ENCODE results near the gene ANKRD45. TPM values are rescaled to one million over a fixed set of nuclear protein-coding genes. Genes with fewer than 3 reads are reported as not detected.

The ANKRD45 gene
- total and polyA plus RNA-seq, 7 donors, result 0.05 TPM; not detected in 6

- DNase-seq, result no peak
- WGBS, 3 donors, result 88 to 94% (median 91%) methylated on average over 3 of the region's 3 CpGs
- intact Hi-C loops (cut with DNase I), result no loop called here
- H3K27ac ChIP-seq, result no peak overlapping the region
- H3K36me3 ChIP-seq (ENCODE audit: insufficient read depth in 1 of 2, low read depth in 1 of 2), result no peaks in the 10 kb centered on the region
- H3K9me3 ChIP-seq, result no peaks in the 10 kb centered on the region
- no peak for TF ChIP-seq CTCF (IDR thresholded peaks at IDR 0.05)
- no peak overlapping the region for H3K4me3 ChIP-seq
- H3K27me3 ChIP-seq (ENCODE audit: insufficient read depth in 3 of 3, low read length in 2 of 3), result peaks cover 0 to 18% (median 0%) of the 10 kb centered on the region in 3 donors
- no peak for ATAC-seq
- no peaks in the 10 kb centered on the region for H3K4me1 ChIP-seq
Measured at GRCh38 chr1:173666646-173667045, 3.0 kb downstream of the ANKRD45 start.

GRCh38 chr1:173663159-173663558, 6.5 kb downstream of the ANKRD45 start:
- TF ChIP-seq CTCF (IDR thresholded peaks at IDR 0.05), result no peak
- Histone ChIP-seq H3K27me3 (ENCODE audit: insufficient read depth in 3 of 3, low read length in 2 of 3) (peaks cover 0 to 2% (median 0%) of the 10 kb centered on the region in 3 donors), H3K9me3 (no peaks in the 10 kb centered on the region), H3K27ac (no peak overlapping the region), H3K4me3 (no peak overlapping the region), H3K36me3 (ENCODE audit: insufficient read depth in 1 of 2, low read depth in 1 of 2) (no peaks in the 10 kb centered on the region), H3K4me1 (no peaks in the 10 kb centered on the region)
- WGBS, 3 donors, result 81 to 95% (median 93%) methylated on average over 3 of the region's 3 CpGs
- DNase-seq (no peak), ATAC-seq (no peak)
- intact Hi-C loops (cut with DNase I), result no loop called here

GRCh38 chr1:173661763-173662162, 7.9 kb downstream of the ANKRD45 start:
- no peaks in the 10 kb centered on the region for H3K9me3 ChIP-seq
- no peak overlapping the region for H3K4me3 ChIP-seq
- H3K27ac ChIP-seq, result no peak overlapping the region
- intact Hi-C loops (cut with DNase I), result no loop called here
- no peak for TF ChIP-seq CTCF (IDR thresholded peaks at IDR 0.05)
- DNase-seq (no peak), ATAC-seq (no peak)
- H3K27me3 ChIP-seq (ENCODE audit: insufficient read depth in 3 of 3, low read length in 2 of 3), result no peaks in the 10 kb centered on the region
- no peaks in the 10 kb centered on the region for H3K36me3 ChIP-seq (ENCODE audit: insufficient read depth in 1 of 2, low read depth in 1 of 2)
- H3K4me1 ChIP-seq, result no peaks in the 10 kb centered on the region
- 3 to 26% (median 17%) methylated on average over 1 of the region's 1 CpG for WGBS, 3 donors

- H3K4me3 ChIP-seq, result no peak overlapping the region
- TF ChIP-seq CTCF (IDR thresholded peaks at IDR 0.05), result no peak
- WGBS, 3 donors, result 86 to 96% (median 89%) methylated on average over 1 of the region's 1 CpG
- H3K4me1 ChIP-seq, result no peaks in the 10 kb centered on the region
- H3K9me3 ChIP-seq, result peaks cover 2% of the 10 kb centered on the region
- ATAC-seq (no peak), DNase-seq (no peak)
- H3K27ac ChIP-seq, result no peak overlapping the region
- intact Hi-C loops (cut with DNase I), result no loop called here
- no peaks in the 10 kb centered on the region for H3K36me3 ChIP-seq (ENCODE audit: insufficient read depth in 1 of 2, low read depth in 1 of 2)
- no peaks in the 10 kb centered on the region for H3K27me3 ChIP-seq (ENCODE audit: insufficient read depth in 3 of 3, low read length in 2 of 3)
Measured at GRCh38 chr1:173661271-173661670, 8.4 kb downstream of the ANKRD45 start.

- Histone ChIP-seq H3K36me3 (ENCODE audit: insufficient read depth in 1 of 2, low read depth in 1 of 2) (no peaks in the 10 kb centered on the region), H3K4me3 (no peak overlapping the region), H3K9me3 (peaks cover 7% of the 10 kb centered on the region), H3K27ac (no peak overlapping the region), H3K4me1 (no peaks in the 10 kb centered on the region), H3K27me3 (ENCODE audit: insufficient read depth in 3 of 3, low read length in 2 of 3) (no peaks in the 10 kb centered on the region)
- no peak for DNase-seq
- intact Hi-C loops (cut with DNase I), result no loop called here
- TF ChIP-seq CTCF (IDR thresholded peaks at IDR 0.05), result no peak
- 80 to 88% (median 82%) methylated on average over 2 of the region's 2 CpGs for WGBS, 3 donors
- ATAC-seq, result no peak
Measured at GRCh38 chr1:173660306-173660705, 9.3 kb downstream of the ANKRD45 start.

Data from psoas muscle (tissue), 8 donors.